Stimulated activated CD4-positive, alpha-beta T cell treated with anti-CD3 and anti-CD28 coated beads, Interleukin-4, amount 100 ng/mL, for 48 hours (primary cell): ENCODE measurements around the gene PNRC1.
"Not testable (repeated sequence)": the region's sequence is repeated elsewhere in the genome, so short reads cannot be mapped to it uniquely, and the experiment has no call there.

Source experiments
- DNase-seq, 2 donors: peaks; one replicate each; pipeline ENCODE4 v3.0.0-alpha.2; 2020; ENCODE audit warnings: low read depth in 2 of 2

The PNRC1 gene

GRCh38 chr6:89059227-89059626 is 21.3 kb upstream of the PNRC1 start:
- DNase-seq = no peak

GRCh38 chr6:89063881-89064280 is 16.7 kb upstream of the PNRC1 start:
- DNase-seq = no peak

GRCh38 chr6:89064931-89065330 is 15.6 kb upstream of the PNRC1 start:
- DNase-seq = not testable (repeated sequence)

- not testable (repeated sequence) for DNase-seq
These were observed 14.4 kb upstream of the PNRC1 start for GRCh38 chr6:89066121-89066520.

- DNase-seq = no peak
These were observed 13.5 kb upstream of the PNRC1 start for GRCh38 chr6:89066940-89067646.

- no peak for DNase-seq
These were observed 12.8 kb upstream of the PNRC1 start for GRCh38 chr6:89067796-89068195.

GRCh38 chr6:89068695-89069094 is 11.9 kb upstream of the PNRC1 start:
- DNase-seq = no peak

GRCh38 chr6:89069536-89070163 is 10.9 kb upstream of the PNRC1 start:
- DNase-seq = no peak

GRCh38 chr6:89071036-89071435 is 9.5 kb upstream of the PNRC1 start:
- no peak for DNase-seq

GRCh38 chr6:89073014-89073620 is 7.4 kb upstream of the PNRC1 start:
- no peak for DNase-seq

GRCh38 chr6:89073840-89074239 is 6.7 kb upstream of the PNRC1 start:
- DNase-seq = no peak

GRCh38 chr6:89079511-89080234 is 878 bp upstream of the PNRC1 start:
- peak in 1 of 2 donors; percentile 28 for DNase-seq

GRCh38 chr6:89081129-89081422 is 525 bp downstream of the PNRC1 start:
- DNase-seq = no peak

- DNase-seq = peak; percentile 98 to 99
These were observed 1.1 kb downstream of the PNRC1 start for GRCh38 chr6:89081423-89082322.

GRCh38 chr6:89082486-89082891 is 1.9 kb downstream of the PNRC1 start:
- DNase-seq = no peak

GRCh38 chr6:89084542-89084941 is 4.0 kb downstream of the PNRC1 start:
- no peak for DNase-seq

- DNase-seq = no peak
These were observed 4.4 kb downstream of the PNRC1 start for GRCh38 chr6:89084954-89085353.

- no peak for DNase-seq
These were observed 5.1 kb downstream of the PNRC1 start for GRCh38 chr6:89085409-89086205.

- no peak for DNase-seq
These were observed 7.3 kb downstream of the PNRC1 start for GRCh38 chr6:89087881-89088280.

- no peak for DNase-seq
These were observed 17.9 kb downstream of the PNRC1 start for GRCh38 chr6:89098461-89098860.

- no peak for DNase-seq
These were observed 19.6 kb downstream of the PNRC1 start for GRCh38 chr6:89100114-89100513.
